Mucosa of descending colon (tissue), 3 donors: ENCODE results near the gene SLC38A10. TPM values are rescaled to one million over a fixed set of nuclear protein-coding genes. Genes with fewer than 3 reads are reported as not detected.
"Not testable (repeated sequence)": the region's sequence is repeated elsewhere in the genome, so short reads cannot be mapped to it uniquely, and the experiment has no call there.

Experiments used
- ATAC-seq: fragments of 200-7000 bp; cut with Tn5 transposase; one replicate; pipeline ENCODE4 v1.9.1; 2020; ENCODE audit warnings: mild to moderate bottlenecking, moderate library complexity
- DNase-seq, 3 donors: peaks; one replicate each; pipeline ENCODE4 v3.0.0-alpha.2; 2020
- H3K36me3 ChIP-seq: fragments of 200-600 bp; one replicate; pipeline ENCODE4 v1.8.0; 2021; ENCODE audit warnings: low read depth, mild to moderate bottlenecking
- H3K4me1 ChIP-seq: fragments of 200-600 bp; one replicate; pipeline ENCODE4 v1.8.0; 2021; ENCODE audit warnings: low read depth, mild to moderate bottlenecking
- H3K4me3 ChIP-seq: fragments of 200-600 bp; one replicate; pipeline ENCODE4 v1.8.0; 2021; ENCODE audit warnings: mild to moderate bottlenecking
- H3K9me3 ChIP-seq: fragments of 200-600 bp; one replicate; pipeline ENCODE4 v1.8.0; 2021; ENCODE audit warnings: mild to moderate bottlenecking
- intact Hi-C, 2 donors: fragments of 100-400 bp; cut with DNase I in 1 of 2; cut with micrococcal nuclease in 1 of 2; formaldehyde crosslinking; loops; one replicate each; pipeline versions ENCODE4 v1.11.0 to v1.11.1; 2022; cut with DNase I, micrococcal nuclease
- total RNA-seq, 3 donors: library from RNA; stranded (reverse); fragmentation: NEBNext Ultra II Directional in 2 of 3; extraction: Animal tissue kit (Norgen Biotek cat#: 25700) in 2 of 3; gene quantifications; one replicate each; pipeline versions ENCODE4 v1.2.1 to v1.2.4, GENCODE V29; 2021 to 2023
- TF ChIP-seq, protein P1 (sequence below): fragments of 200-600 bp; IDR thresholded peaks from one replicate; pipeline ENCODE4 v1.8.0; 2022; ENCODE audit warnings: antibody characterized with exemption, mild to moderate bottlenecking
- donor health status: DM: no; HTN: no; CAD: no; lungs with moderate emphysema.
- donor health status: DM: no; HTN: no; CAD: no.
- donor health status: DM: no; HTN: yes; CAD: no.

Gene SLC38A10
- total RNA-seq, 3 donors from 2014 or later: 77.0 to 95.3 (median 94.0) TPM

DNA sequence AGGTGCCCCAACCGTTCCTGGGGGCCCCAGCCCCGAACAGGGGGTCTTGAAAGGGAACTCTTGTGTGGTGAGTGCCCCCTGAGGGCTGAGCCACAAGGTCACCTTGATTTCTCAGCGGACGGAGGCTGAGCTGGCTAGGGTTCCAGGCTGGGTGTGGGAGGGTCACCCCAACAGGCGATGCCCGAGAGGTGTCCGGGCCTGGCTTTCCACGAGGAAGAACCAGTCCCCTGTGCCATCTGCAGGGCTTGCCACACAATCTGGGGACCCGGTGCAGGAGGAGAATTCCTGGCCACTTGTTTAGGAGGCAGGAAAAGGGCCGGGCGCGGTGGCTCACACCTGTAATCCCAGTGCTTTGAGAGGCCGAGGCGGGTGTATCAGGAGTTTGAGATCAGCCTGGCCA lies 16.8 kb upstream of the SLC38A10 start:
- Histone ChIP-seq H3K4me3 (no peak overlapping the region), H3K36me3 (no peaks in the 10 kb centered on the region), H3K4me1 (peaks cover 33% of the 10 kb centered on the region), H3K9me3 (no peaks in the 10 kb centered on the region)
- DNase-seq: no peak
- no peak for ATAC-seq
- intact Hi-C loops: no loop called here
- TF ChIP-seq, protein P1, sequence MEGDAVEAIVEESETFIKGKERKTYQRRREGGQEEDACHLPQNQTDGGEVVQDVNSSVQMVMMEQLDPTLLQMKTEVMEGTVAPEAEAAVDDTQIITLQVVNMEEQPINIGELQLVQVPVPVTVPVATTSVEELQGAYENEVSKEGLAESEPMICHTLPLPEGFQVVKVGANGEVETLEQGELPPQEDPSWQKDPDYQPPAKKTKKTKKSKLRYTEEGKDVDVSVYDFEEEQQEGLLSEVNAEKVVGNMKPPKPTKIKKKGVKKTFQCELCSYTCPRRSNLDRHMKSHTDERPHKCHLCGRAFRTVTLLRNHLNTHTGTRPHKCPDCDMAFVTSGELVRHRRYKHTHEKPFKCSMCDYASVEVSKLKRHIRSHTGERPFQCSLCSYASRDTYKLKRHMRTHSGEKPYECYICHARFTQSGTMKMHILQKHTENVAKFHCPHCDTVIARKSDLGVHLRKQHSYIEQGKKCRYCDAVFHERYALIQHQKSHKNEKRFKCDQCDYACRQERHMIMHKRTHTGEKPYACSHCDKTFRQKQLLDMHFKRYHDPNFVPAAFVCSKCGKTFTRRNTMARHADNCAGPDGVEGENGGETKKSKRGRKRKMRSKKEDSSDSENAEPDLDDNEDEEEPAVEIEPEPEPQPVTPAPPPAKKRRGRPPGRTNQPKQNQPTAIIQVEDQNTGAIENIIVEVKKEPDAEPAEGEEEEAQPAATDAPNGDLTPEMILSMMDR: no peak

DNA sequence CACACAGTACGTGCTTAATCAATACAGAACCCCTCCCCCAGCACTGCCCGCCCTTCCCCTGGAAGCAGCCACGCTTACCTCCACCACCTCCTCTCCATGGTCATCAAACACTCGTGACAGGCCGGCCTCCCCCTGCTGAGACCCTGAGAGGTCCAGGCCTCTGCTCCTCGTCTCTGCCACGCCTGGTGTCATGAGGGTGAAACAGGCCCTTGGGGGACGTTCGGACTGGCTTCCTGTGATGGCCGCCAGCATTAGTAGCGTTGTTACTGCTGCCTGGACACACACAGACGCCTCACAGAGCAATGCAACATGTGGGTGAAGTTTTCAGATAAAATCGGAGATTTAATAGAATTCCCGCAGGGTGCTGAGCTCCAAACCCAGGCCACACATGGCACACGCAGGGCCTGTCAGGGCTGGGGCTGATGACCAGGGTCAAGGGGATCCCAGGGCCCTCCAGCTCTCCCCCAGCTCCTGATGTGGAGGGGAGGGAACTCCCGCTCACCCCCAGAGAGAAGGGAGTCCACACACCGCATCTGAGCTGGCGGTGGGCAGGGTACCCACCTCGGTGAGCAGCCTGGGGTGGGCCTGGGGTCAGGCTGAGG lies 15.9 kb upstream of the SLC38A10 start:
- DNase-seq (no peak), ATAC-seq (no peak)
- TF ChIP-seq, protein P1: no peak
- intact Hi-C loops: no loop called here
- Histone ChIP-seq H3K4me1 (peaks cover 25% of the 10 kb centered on the region), H3K9me3 (no peaks in the 10 kb centered on the region), H3K36me3 (no peaks in the 10 kb centered on the region), H3K4me3 (no peak overlapping the region)

DNA sequence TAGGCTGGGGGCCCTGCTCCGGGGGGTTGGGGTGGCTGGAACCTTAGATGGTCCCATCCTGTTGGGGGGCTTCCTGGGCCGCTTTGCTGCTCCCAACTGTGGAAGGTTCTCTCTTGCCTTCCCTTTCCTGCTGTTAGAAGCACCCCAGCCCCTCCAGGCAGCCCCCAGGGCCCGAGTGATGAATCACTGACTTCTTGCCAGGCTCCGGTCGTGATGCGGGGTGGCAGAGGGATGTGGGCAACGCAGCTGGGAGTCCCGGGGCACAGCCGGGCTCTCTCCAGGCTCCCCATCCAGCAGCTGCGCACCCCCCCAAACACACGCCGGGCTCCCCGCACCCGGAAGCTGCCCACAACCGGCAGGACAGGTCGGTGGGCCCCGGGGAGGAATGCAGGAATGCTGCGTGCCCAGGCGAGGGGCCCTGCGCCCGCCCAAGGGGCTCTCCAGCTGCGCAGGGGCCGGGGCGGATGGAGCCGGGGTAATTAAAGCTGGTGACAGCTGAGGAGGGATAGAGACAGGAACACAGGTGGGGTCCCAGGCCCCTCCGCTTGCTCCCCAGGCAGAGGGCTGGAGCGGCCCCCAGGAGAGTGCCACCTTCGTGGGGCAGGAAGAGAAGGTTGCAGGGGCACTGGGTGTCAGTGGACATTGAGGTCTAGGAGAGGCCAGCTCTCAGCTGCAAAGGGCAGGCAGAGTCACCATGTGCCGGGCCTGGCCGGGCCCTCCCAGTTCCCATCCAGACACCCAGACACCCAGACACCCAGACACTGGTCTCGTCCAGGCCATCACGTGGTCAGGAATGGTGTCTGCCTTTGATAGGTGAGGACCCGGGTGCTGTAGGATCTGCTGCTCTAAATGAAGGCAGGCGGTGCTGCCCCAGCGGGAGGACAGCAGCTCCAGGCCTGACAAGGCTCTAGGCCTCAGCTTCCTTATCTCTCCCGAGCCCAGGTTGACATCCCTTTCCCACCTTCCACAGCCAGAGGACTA lies 15.0 kb upstream of the SLC38A10 start:
- TF ChIP-seq, protein P1: no peak
- DNase-seq (no peak), ATAC-seq (no peak)
- intact Hi-C loops: no loop called here
- H3K4me1 ChIP-seq: peaks cover 22% of the 10 kb centered on the region
- H3K4me3 ChIP-seq: no peak overlapping the region
- H3K36me3 ChIP-seq: no peaks in the 10 kb centered on the region
- H3K9me3 ChIP-seq: no peaks in the 10 kb centered on the region

DNA sequence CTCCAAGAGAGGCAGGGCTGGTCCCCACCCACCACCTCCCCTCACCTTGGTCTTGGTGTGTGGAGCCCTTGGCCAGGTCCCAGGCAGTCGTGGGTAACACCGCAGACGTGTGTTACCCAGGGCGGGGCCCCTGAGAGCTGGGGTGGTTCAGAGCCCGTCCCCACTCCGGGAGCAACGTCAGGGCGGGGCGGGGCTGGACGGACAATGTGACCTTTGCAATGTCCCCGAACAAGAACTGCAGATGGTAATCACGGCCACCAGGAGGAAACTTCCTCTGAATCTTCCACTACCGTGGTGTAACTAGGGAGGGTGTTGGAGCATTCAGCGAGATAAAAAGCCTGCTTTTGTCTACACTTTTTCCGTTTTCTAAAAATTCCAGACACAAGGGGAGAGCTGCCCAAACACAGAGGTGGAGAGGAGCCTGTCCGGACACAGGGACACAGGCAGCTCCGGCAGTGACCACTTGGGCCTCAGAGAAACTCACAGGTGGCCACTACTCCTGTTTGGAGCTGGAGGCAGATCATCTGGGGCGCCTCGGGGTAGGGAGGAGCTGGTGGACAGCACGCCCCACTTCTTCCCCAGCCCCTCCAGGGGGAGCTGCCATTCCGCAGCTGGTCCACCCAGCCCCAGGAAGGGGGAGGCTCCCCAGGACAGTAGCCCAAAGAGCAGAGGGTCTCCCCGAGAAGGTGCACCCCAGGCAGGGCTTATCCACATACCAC lies 14.2 kb upstream of the SLC38A10 start:
- H3K36me3 ChIP-seq: no peaks in the 10 kb centered on the region
- no peaks in the 10 kb centered on the region for H3K9me3 ChIP-seq
- ATAC-seq: peak; percentile 97
- H3K4me3 ChIP-seq: peak overlapping the region; percentile 20
- H3K4me1 ChIP-seq: peaks cover 22% of the 10 kb centered on the region
- intact Hi-C loops: no loop called here
- peak; percentile 95 to 98 (median 96) for DNase-seq
- TF ChIP-seq, protein P1: peak; percentile 42

DNA sequence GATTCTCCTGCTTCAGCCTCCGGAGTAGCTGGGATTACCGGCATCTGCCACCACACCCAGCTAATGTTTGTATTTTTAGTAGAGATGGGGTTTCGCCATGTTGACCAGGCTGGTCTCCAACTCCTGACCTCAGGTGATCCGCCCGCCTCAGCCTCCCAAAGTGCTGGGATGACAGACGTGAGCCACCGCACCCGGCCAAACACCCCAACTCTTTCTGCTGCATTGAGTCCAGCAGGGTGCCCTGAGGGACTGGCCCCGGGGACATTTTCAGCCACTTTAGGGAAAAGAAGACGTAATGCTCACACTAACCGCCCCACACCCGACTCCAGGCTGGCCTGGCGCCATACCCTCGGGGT lies 13.7 kb upstream of the SLC38A10 start:
- peak; percentile 5 for ATAC-seq
- intact Hi-C loops, DNase-seq, H3K36me3 ChIP-seq, H3K9me3 ChIP-seq: not testable (repeated sequence)
- H3K4me3 ChIP-seq: peak overlapping the region; percentile 20
- peaks cover 22% of the 10 kb centered on the region for H3K4me1 ChIP-seq
